Neural crest cell (in vitro differentiated cells): Measurements from ENCODE around the gene RIMBP2. TPM values are rescaled to one million over a fixed set of nuclear protein-coding genes. Genes with fewer than 3 reads are reported as not detected.

ENCODE experiments used
- DNase-seq: peaks from one replicate; pipeline ENCODE4 v3.0.0; 2021; ENCODE audit warnings: low read depth, mixed read lengths, low spot score
- H3K27ac Mint-ChIP-seq: one replicate; pipeline ENCODE4 v1.8.0; 2021; ENCODE audit warnings: mild to moderate bottlenecking, mixed read lengths; ENCODE audit not compliant: unreplicated experiment
- H3K27me3 Mint-ChIP-seq: 2 replicates; pipeline ENCODE4 v1.8.0; 2021; ENCODE audit warnings: low read depth, mild to moderate bottlenecking, mixed read lengths
- H3K36me3 Mint-ChIP-seq: 2 replicates; pipeline ENCODE4 v1.8.0; 2021; ENCODE audit warnings: low read depth, mild to moderate bottlenecking, mixed read lengths
- H3K4me1 Mint-ChIP-seq: 2 replicates; pipeline ENCODE4 v1.8.0; 2021; ENCODE audit warnings: mixed read lengths
- H3K4me3 Mint-ChIP-seq: one replicate; pipeline ENCODE4 v1.8.0; 2021; ENCODE audit warnings: mild to moderate bottlenecking, mixed read lengths
- H3K9me3 Mint-ChIP-seq: 2 replicates; pipeline ENCODE4 v1.8.0; 2021; ENCODE audit warnings: mixed read lengths
- CTCF ChIP-seq: fragments of 200-600 bp; sonication (generic); conservative IDR thresholded peaks from 2 replicates; pipeline ENCODE4 v1.5.0; 2021; ENCODE audit warnings: antibody characterized with exemption, mild to moderate bottlenecking
- total RNA-seq: library from RNA; stranded (reverse); gene quantifications from 2 replicates; pipeline ENCODE4 v1.2.1, GENCODE V29; 2021

The RIMBP2 gene
- total RNA-seq, 1 donor from 2014 or later = 5.9 TPM

- H3K4me1 Mint-ChIP-seq = no peaks in the 10 kb centered on the region
- peak overlapping the region; percentile 73 for H3K27ac Mint-ChIP-seq
- no peak overlapping the region for H3K4me3 Mint-ChIP-seq
- peaks cover 56% of the 10 kb centered on the region for H3K27me3 Mint-ChIP-seq
- no peak for TF ChIP-seq CTCF
- no peaks in the 10 kb centered on the region for H3K36me3 Mint-ChIP-seq
- no peaks in the 10 kb centered on the region for H3K9me3 Mint-ChIP-seq
- no peak for DNase-seq
These were observed 363.0 kb downstream of the RIMBP2 start for GRCh38 chr12:130353081-130353480.

- H3K9me3 Mint-ChIP-seq = no peaks in the 10 kb centered on the region
These were observed 364.8 kb downstream of the RIMBP2 start for GRCh38 chr12:130351326-130351725.

GRCh38 chr12:130350715-130351114 is 365.4 kb downstream of the RIMBP2 start:
- Mint-ChIP-seq H3K27ac (no peak overlapping the region), H3K27me3 (peaks cover 42% of the 10 kb centered on the region), H3K9me3 (no peaks in the 10 kb centered on the region), H3K36me3 (no peaks in the 10 kb centered on the region), H3K4me1 (no peaks in the 10 kb centered on the region), H3K4me3 (no peak overlapping the region)
- TF ChIP-seq CTCF = no peak
- DNase-seq = no peak

More at GRCh38 chr12:130351326-130351725, 364.8 kb downstream of the RIMBP2 start:
- no peak for DNase-seq
- Mint-ChIP-seq H3K4me1 (no peaks in the 10 kb centered on the region), H3K27ac (no peak overlapping the region), H3K27me3 (peaks cover 44% of the 10 kb centered on the region), H3K36me3 (no peaks in the 10 kb centered on the region), H3K4me3 (no peak overlapping the region)
- TF ChIP-seq CTCF = no peak

GRCh38 chr12:130347588-130347987 is 368.5 kb downstream of the RIMBP2 start:
- no peak for TF ChIP-seq CTCF
- Mint-ChIP-seq H3K36me3 (no peaks in the 10 kb centered on the region), H3K4me3 (no peak overlapping the region), H3K27ac (no peak overlapping the region), H3K27me3 (peaks cover 18% of the 10 kb centered on the region), H3K9me3 (no peaks in the 10 kb centered on the region), H3K4me1 (no peaks in the 10 kb centered on the region)
- no peak for DNase-seq

Other genes starting within 250 kb of the RIMBP2 start
- 31.0 and 32.7 TPM in 2 replicates for gene STX2, start 123.0 kb upstream of the RIMBP2 start, total RNA-seq
- gene RAN, start 155.8 kb upstream of the RIMBP2 start, total RNA-seq = 1,593 and 1,610 TPM in 2 replicates
- gene ADGRD1, start 237.6 kb upstream of the RIMBP2 start, total RNA-seq = 0.73 and 0.98 TPM in 2 replicates